K562 (cell line): ENCODE data around the gene OR10G3. TPM values are rescaled to one million over a fixed set of nuclear protein-coding genes. Genes with fewer than 3 reads are reported as not detected.

Experiments used
- ATAC-seq: fragments of 200-7000 bp; cut with Tn5 transposase; 3 replicates; pipeline ENCODE4 v1.9.1; 2020; ENCODE audit warnings: moderate library complexity
- BruUV-seq: library from RNA; stranded (reverse); fragments of 400-500 nt; replicated peaks from 2 replicates; lab custom pipeline; 2021; lab: Mats Ljungman, UMichigan
- CTCF ChIA-PET: fragments of 300-600 bp; formaldehyde crosslinking; extraction: SDS; loops from one replicate; lab custom pipeline; 2021; ENCODE audit warnings: low intra/inter-chr PET ratio; lab: Yijun Ruan, JAX
- POLR2A ChIA-PET: fragments of 300-600, 350-650 bp; sonication (Branson Sonifier 250); formaldehyde crosslinking; extraction: SDS; loops from one replicate; lab custom pipeline; 2021; ENCODE audit warnings: antibody characterized with exemption, inconsistent platforms; lab: Yijun Ruan, JAX
- DNase-seq, 4 experiments: peaks; one replicate each; pipeline versions ENCODE4 v3.0.0 to v3.0.0-alpha.2; 2011 to 2018; ENCODE audit warnings: low spot score in 3 of 4, mixed read lengths in 3 of 4; ENCODE audit errors: extremely low read depth in 1 of 4
- FAIRE-seq: peaks from 2 replicates; lab custom pipeline; 2011; peaks lifted over from hg19 to GRCh38; lab: Jason Lieb, UNC
- H2AFZ ChIP-seq: 2 replicates; pipeline ENCODE4 v1.6.0; 2011; ENCODE audit warnings: low read depth, low read length, control low read depth, inconsistent platforms
- H3K27ac ChIP-seq: fragments of 200-600 bp; 3 replicates; pipeline ENCODE4 v1.8.0; 2011; ENCODE audit warnings: low read depth, mild to moderate bottlenecking, control low read depth, inconsistent platforms, low read length, moderate library complexity, mixed read lengths; ENCODE audit errors: extremely low read depth
- H3K27me3 ChIP-seq, 2 experiments: fragments of 300-600 bp in 1 of 2; 2 replicates in 1 of 2; 3 replicates in 1 of 2; pipeline versions ENCODE4 v1.6.0 to v1.8.0; 2011; ENCODE audit warnings: inconsistent platforms in 2 of 2, low read length in 2 of 2, mild to moderate bottlenecking in 1 of 2, mixed read lengths in 1 of 2, moderate library complexity in 1 of 2; ENCODE audit not compliant: control insufficient read depth in 2 of 2, insufficient read depth in 2 of 2
- H3K36me3 ChIP-seq: fragments of 300-600 bp; 3 replicates; pipeline ENCODE4 v1.8.0; 2011; ENCODE audit warnings: mild to moderate bottlenecking, low read length, inconsistent platforms; ENCODE audit not compliant: control insufficient read depth, insufficient read depth
- H3K4me1 ChIP-seq, 2 experiments: fragments of 200-600 bp in 1 of 2; replicated peaks in 1 of 2; 2 replicates in 1 of 2; 3 replicates in 1 of 2; pipeline versions ENCODE4 v1.5.1 to v1.8.0; 2011; ENCODE audit warnings: inconsistent platforms in 2 of 2, low read length in 2 of 2, mild to moderate bottlenecking in 1 of 2, mixed read lengths in 1 of 2, moderate library complexity in 1 of 2; ENCODE audit not compliant: control insufficient read depth in 2 of 2, insufficient read depth in 2 of 2
- H3K4me2 ChIP-seq: 2 replicates; pipeline ENCODE4 v1.6.1; 2011; ENCODE audit warnings: low read length, control low read depth, inconsistent platforms, mixed read lengths; ENCODE audit not compliant: insufficient read depth
- H3K4me3 ChIP-seq: fragments of 200-600 bp; sonication (generic), shearing (Covaris generic); 2 replicates; pipeline ENCODE4 v1.5.1; 2016; ENCODE audit warnings: control low read depth, inconsistent platforms
- H3K79me2 ChIP-seq: fragments of 200-600 bp; 3 replicates; pipeline ENCODE4 v1.8.0; 2011; ENCODE audit warnings: low read length, inconsistent platforms; ENCODE audit not compliant: control insufficient read depth, insufficient read depth
- H3K9ac ChIP-seq, 2 experiments: 2 replicates each; pipeline versions ENCODE4 v1.6.0 to v1.6.1; 2011; ENCODE audit warnings: low read depth in 2 of 2, low read length in 2 of 2, control low read depth in 1 of 2, inconsistent platforms in 1 of 2, mild to moderate bottlenecking in 1 of 2, mixed read lengths in 1 of 2; ENCODE audit not compliant: insufficient read depth in 1 of 2
- H3K9me1 ChIP-seq: one replicate; pipeline ENCODE4 v1.6.0; 2011; ENCODE audit warnings: inconsistent platforms, mild to moderate bottlenecking, low read length, moderate library complexity; ENCODE audit not compliant: control insufficient read depth, insufficient read depth
- H3K9me3 ChIP-seq: replicated peaks from 2 replicates; pipeline ENCODE4 v1.5.1; 2011; ENCODE audit warnings: low read depth, low read length, inconsistent platforms; ENCODE audit not compliant: control insufficient read depth, insufficient read depth
- H4K20me1 ChIP-seq: replicated peaks from 2 replicates; pipeline ENCODE4 v1.6.1; 2011; ENCODE audit warnings: low read length, inconsistent platforms, mixed read lengths; ENCODE audit not compliant: control insufficient read depth, insufficient read depth
- BRCA1 ChIP-seq, 2 experiments: fragments of 450-650 bp in 1 of 2; sonication (generic) in 1 of 2; formaldehyde crosslinking in 1 of 2; IDR thresholded peaks; 2 replicates each; pipeline versions ENCODE4 v1.5.0 to v1.6.1; 2017 to 2020; ENCODE audit warnings: mild to moderate bottlenecking in 1 of 2, missing genetic modification reagents in 1 of 2
- CBFA2T2 ChIP-seq: fragments of 450-650 bp; conservative IDR thresholded peaks from 2 replicates; pipeline ENCODE4 v1.6.1; 2017; ENCODE audit warnings: mild to moderate bottlenecking
- CHCHD3 ChIP-seq: fragments of 250-450 bp; sonication (Bioruptor Pico); IDR thresholded peaks from 2 replicates; pipeline ENCODE4 v2.1.2; 2022; ENCODE audit warnings: mild to moderate bottlenecking
- CREBBP ChIP-seq: IDR thresholded peaks from one replicate; pipeline ENCODE4 v1.6.1; 2012; ENCODE audit warnings: low read depth, mild to moderate bottlenecking, control low read depth, inconsistent platforms, low read length
- NBN ChIP-seq: fragments of 450-650 bp; IDR thresholded peaks from 2 replicates; pipeline ENCODE4 v1.6.1; 2016; ENCODE audit warnings: low read depth, mild to moderate bottlenecking
- POLR3A ChIP-seq: IDR thresholded peaks from 2 replicates; pipeline ENCODE4 v1.6.1; 2011; ENCODE audit warnings: borderline replicate concordance, mild to moderate bottlenecking, moderate library complexity; ENCODE audit not compliant: insufficient read length, insufficient read depth; ENCODE audit errors: extremely low read depth
- TCF3 ChIP-seq: sonication (generic); formaldehyde crosslinking; IDR thresholded peaks from 2 replicates; pipeline ENCODE4 v1.4.0; 2020; ENCODE audit warnings: mild to moderate bottlenecking, missing genetic modification reagents
- ZBTB33 ChIP-seq: sonication (generic); formaldehyde crosslinking; IDR thresholded peaks from 2 replicates; pipeline ENCODE4 v1.8.1; 2023; ENCODE audit warnings: mild to moderate bottlenecking, missing genetic modification reagents
- ZBTB5 ChIP-seq: fragments of 450-650 bp; IDR thresholded peaks from 2 replicates; pipeline ENCODE4 v1.6.1; 2017; ENCODE audit warnings: antibody characterized with exemption
- ZNF77 ChIP-seq: fragments of 250-450 bp; sonication (Bioruptor Pico); IDR thresholded peaks from 2 replicates; pipeline ENCODE4 v1.5.0; 2020
- WGBS: fragments of 100-300 bp; shearing (Covaris generic); methylation state at CpG from one replicate; pipeline ENCODE4 v1.1.6; 2016; ENCODE audit warnings: low coverage, mixed read lengths; ENCODE audit not compliant: insufficient coverage; ENCODE audit errors: missing lambda C conversion rate; 5-methylcytosine and 5-hydroxymethylcytosine counted together
- in situ Hi-C: fragments of 300-500 bp; cut with MboI; formaldehyde crosslinking; loops from 4 replicates; pipeline ENCODE4 v1.15.0; 2018; ENCODE audit warnings: inconsistent platforms, mixed read lengths
- intact Hi-C: fragments of 100-400 bp; cut with micrococcal nuclease; formaldehyde crosslinking; loops from 2 replicates; pipeline ENCODE4 v1.14.2; 2022
- polyA plus RNA-seq, 8 experiments: library from polyadenylated mRNA; depleted of rRNA in 4 of 8; stranded (reverse) in 5 of 8; unstranded in 3 of 8; fragments of >200 nt; fragmentation: Nextera tagmentation in 2 of 8; fragmentation: Illumina TruSeq in 1 of 8; extraction: Ambion mirVana in 2 of 8; extraction: Trizol in 1 of 8; gene quantifications; 2 replicates each; pipeline versions ENCODE4 v1.2.1 to v1.2.3, GENCODE V29; 2011 to 2014; ENCODE audit warnings: inconsistent platforms in 1 of 8, missing spikeins in 1 of 8
- total RNA-seq, 7 experiments: library from RNA; depleted of rRNA in 6 of 7; stranded (reverse); fragments of >200 nt in 6 of 7; fragmentation: Illumina TruSeq in 2 of 7; extraction: Trizol in 2 of 7; gene quantifications; 2 replicates each; pipeline versions ENCODE4 v1.2.1 to v1.2.3, GENCODE V29; 2011 to 2021; ENCODE audit warnings: low replicate concordance in 1 of 7
- TF ChIP-seq, protein P1 (sequence below), 2 experiments: fragments of 450-650 bp in 1 of 2; IDR thresholded peaks; 2 replicates each; pipeline ENCODE4 v1.6.1; 2011 to 2017; ENCODE audit warnings: low read depth in 2 of 2, antibody characterized with exemption in 1 of 2, borderline replicate concordance in 1 of 2, low read length in 1 of 2, mild to moderate bottlenecking in 1 of 2, mixed read lengths in 1 of 2; ENCODE audit not compliant: control insufficient read depth in 1 of 2
- TF ChIP-seq, protein P2 (sequence below), 2 experiments: fragments of 150-350 bp in 1 of 2; IDR thresholded peaks; 2 replicates each; pipeline ENCODE4 v1.6.1; 2012 to 2016; ENCODE audit warnings: low read depth in 2 of 2, low read length in 2 of 2, mild to moderate bottlenecking in 1 of 2, moderate library complexity in 1 of 2

The OR10G3 gene
- total and polyA plus RNA-seq, 9 of the 15 experiments (the other 6 are each of a cell fraction or from before 2014, with no cell fraction given), result not detected

GRCh38 chr14:21612324-21612723 lies 32.4 kb upstream of the OR10G3 start:
- H3K4me3 ChIP-seq, result no peak overlapping the region
- WGBS, result 0% methylated on average over 4 of the region's 6 CpGs
- in situ Hi-C loops (no loop called here), intact Hi-C loops (no loop called here)
- peaks cover 0 to 1% of the 10 kb centered on the region in 2 experiments; a peak in 1 of 5 replicates for H3K27me3 ChIP-seq
- H3K9me3 ChIP-seq, result no peaks in the 10 kb centered on the region
- H3K4me2 ChIP-seq, result no peak overlapping the region
- no peak for ATAC-seq
- ChIA-PET POLR2A (no interaction called here), CTCF (no interaction called here)
- no peaks in the 10 kb centered on the region for H3K79me2 ChIP-seq
- no peaks in the 10 kb centered on the region for H3K4me1 ChIP-seq
- no peaks in the 10 kb centered on the region for H4K20me1 ChIP-seq
- no peaks in the 10 kb centered on the region for H3K9me1 ChIP-seq
- no peak overlapping the region for H2AFZ ChIP-seq
- H3K9ac ChIP-seq, result no peak overlapping the region
- DNase-seq, result no peak
- no peak for FAIRE-seq
- H3K27ac ChIP-seq, result no peak overlapping the region
- no TSS peak for BruUV-seq
- no peaks in the 10 kb centered on the region for H3K36me3 ChIP-seq
- no peak for TF ChIP-seq NBN
- TF ChIP-seq, protein P1, sequence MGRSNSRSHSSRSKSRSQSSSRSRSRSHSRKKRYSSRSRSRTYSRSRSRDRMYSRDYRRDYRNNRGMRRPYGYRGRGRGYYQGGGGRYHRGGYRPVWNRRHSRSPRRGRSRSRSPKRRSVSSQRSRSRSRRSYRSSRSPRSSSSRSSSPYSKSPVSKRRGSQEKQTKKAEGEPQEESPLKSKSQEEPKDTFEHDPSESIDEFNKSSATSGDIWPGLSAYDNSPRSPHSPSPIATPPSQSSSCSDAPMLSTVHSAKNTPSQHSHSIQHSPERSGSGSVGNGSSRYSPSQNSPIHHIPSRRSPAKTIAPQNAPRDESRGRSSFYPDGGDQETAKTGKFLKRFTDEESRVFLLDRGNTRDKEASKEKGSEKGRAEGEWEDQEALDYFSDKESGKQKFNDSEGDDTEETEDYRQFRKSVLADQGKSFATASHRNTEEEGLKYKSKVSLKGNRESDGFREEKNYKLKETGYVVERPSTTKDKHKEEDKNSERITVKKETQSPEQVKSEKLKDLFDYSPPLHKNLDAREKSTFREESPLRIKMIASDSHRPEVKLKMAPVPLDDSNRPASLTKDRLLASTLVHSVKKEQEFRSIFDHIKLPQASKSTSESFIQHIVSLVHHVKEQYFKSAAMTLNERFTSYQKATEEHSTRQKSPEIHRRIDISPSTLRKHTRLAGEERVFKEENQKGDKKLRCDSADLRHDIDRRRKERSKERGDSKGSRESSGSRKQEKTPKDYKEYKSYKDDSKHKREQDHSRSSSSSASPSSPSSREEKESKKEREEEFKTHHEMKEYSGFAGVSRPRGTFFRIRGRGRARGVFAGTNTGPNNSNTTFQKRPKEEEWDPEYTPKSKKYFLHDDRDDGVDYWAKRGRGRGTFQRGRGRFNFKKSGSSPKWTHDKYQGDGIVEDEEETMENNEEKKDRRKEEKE (IDR thresholded peaks at IDR 0.05; ENCODE audit: borderline replicate concordance in 1 of 2, control insufficient read depth in 1 of 2, low read depth in 2 of 2, low read length in 1 of 2), result no peak
- no peak for TF ChIP-seq CBFA2T2
- TF ChIP-seq TCF3 (CRISPR knock-in tag), result no peak
- TF ChIP-seq CREBBP, result no peak
- no peak for TF ChIP-seq ZBTB33 (CRISPR knock-in tag)
- TF ChIP-seq POLR3A, result no peak
- TF ChIP-seq ZBTB5, result no peak
- no peak for TF ChIP-seq CHCHD3 (CRISPR knock-in tag)
- TF ChIP-seq, protein P2, sequence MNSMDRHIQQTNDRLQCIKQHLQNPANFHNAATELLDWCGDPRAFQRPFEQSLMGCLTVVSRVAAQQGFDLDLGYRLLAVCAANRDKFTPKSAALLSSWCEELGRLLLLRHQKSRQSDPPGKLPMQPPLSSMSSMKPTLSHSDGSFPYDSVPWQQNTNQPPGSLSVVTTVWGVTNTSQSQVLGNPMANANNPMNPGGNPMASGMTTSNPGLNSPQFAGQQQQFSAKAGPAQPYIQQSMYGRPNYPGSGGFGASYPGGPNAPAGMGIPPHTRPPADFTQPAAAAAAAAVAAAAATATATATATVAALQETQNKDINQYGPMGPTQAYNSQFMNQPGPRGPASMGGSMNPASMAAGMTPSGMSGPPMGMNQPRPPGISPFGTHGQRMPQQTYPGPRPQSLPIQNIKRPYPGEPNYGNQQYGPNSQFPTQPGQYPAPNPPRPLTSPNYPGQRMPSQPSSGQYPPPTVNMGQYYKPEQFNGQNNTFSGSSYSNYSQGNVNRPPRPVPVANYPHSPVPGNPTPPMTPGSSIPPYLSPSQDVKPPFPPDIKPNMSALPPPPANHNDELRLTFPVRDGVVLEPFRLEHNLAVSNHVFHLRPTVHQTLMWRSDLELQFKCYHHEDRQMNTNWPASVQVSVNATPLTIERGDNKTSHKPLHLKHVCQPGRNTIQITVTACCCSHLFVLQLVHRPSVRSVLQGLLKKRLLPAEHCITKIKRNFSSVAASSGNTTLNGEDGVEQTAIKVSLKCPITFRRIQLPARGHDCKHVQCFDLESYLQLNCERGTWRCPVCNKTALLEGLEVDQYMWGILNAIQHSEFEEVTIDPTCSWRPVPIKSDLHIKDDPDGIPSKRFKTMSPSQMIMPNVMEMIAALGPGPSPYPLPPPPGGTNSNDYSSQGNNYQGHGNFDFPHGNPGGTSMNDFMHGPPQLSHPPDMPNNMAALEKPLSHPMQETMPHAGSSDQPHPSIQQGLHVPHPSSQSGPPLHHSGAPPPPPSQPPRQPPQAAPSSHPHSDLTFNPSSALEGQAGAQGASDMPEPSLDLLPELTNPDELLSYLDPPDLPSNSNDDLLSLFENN (IDR thresholded peaks at IDR 0.05; ENCODE audit: low read depth in 2 of 2, low read length in 2 of 2), result no peak
- TF ChIP-seq ZNF77 (CRISPR knock-in tag), result no peak
- TF ChIP-seq BRCA1 (IDR thresholded peaks at IDR 0.05), result no peak
- TF ChIP-seq BRCA1 (CRISPR knock-in tag; IDR thresholded peaks at IDR 0.05), result no peak
